ENCODE measurements around the gene PDPK1.

Gene PDPK1

GRCh38 chr16:2501946-2502895, 35.6 kb upstream of the PDPK1 start:
- Histone ChIP-seq H3K9me3 (ENCODE audit: severe bottlenecking) (no peaks in the 10 kb centered on the region), H3K27ac (peak overlapping the region; percentile 66), H3K4me3 (ENCODE audit: low read depth, low read length) (no peak overlapping the region), H3K27me3 (ENCODE audit: insufficient read depth, low read depth, severe bottlenecking) (no peaks in the 10 kb centered on the region), H3K36me3 (peaks cover 34% of the 10 kb centered on the region)
- no peak for DNase-seq
- TF ChIP-seq CTCF (IDR thresholded peaks at IDR 0.05; ENCODE audit: low read depth, low read length) = no peak

- no peaks in the 10 kb centered on the region for H3K9me3 ChIP-seq (ENCODE audit: severe bottlenecking)
- no peak for TF ChIP-seq CTCF (IDR thresholded peaks at IDR 0.05; ENCODE audit: low read depth, low read length)
- peaks cover 5% of the 10 kb centered on the region; the same call in 1 of the 2 replicates for H3K36me3 ChIP-seq
- H3K27ac ChIP-seq = no peak overlapping the region
- DNase-seq = no peak
- no peaks in the 10 kb centered on the region for H3K27me3 ChIP-seq (ENCODE audit: insufficient read depth, low read depth, severe bottlenecking)
- no peak overlapping the region for H3K4me3 ChIP-seq (ENCODE audit: low read depth, low read length)
These were observed 32.1 kb upstream of the PDPK1 start for GRCh38 chr16:2505695-2506094.

GRCh38 chr16:2507052-2507659, 30.7 kb upstream of the PDPK1 start:
- Histone ChIP-seq H3K9me3 (ENCODE audit: severe bottlenecking) (no peaks in the 10 kb centered on the region), H3K4me3 (ENCODE audit: low read depth, low read length) (no peak overlapping the region), H3K27me3 (ENCODE audit: insufficient read depth, low read depth, severe bottlenecking) (no peaks in the 10 kb centered on the region), H3K36me3 (peaks cover 1% of the 10 kb centered on the region; the same call in 1 of the 2 replicates), H3K27ac (no peak overlapping the region)
- no peak for TF ChIP-seq CTCF (IDR thresholded peaks at IDR 0.05; ENCODE audit: low read depth, low read length)
- DNase-seq = no peak

GRCh38 chr16:2507665-2508064, 30.2 kb upstream of the PDPK1 start:
- no peak for TF ChIP-seq CTCF (IDR thresholded peaks at IDR 0.05; ENCODE audit: low read depth, low read length)
- Histone ChIP-seq H3K4me3 (ENCODE audit: low read depth, low read length) (no peak overlapping the region), H3K9me3 (ENCODE audit: severe bottlenecking) (no peaks in the 10 kb centered on the region), H3K27ac (no peak overlapping the region), H3K27me3 (ENCODE audit: insufficient read depth, low read depth, severe bottlenecking) (no peaks in the 10 kb centered on the region), H3K36me3 (no peaks in the 10 kb centered on the region)
- no peak for DNase-seq

- H3K4me3 ChIP-seq (ENCODE audit: low read depth, low read length) = no peak overlapping the region
- DNase-seq = no peak
These were observed 29.0 kb upstream of the PDPK1 start for GRCh38 chr16:2508722-2509400.

More at GRCh38 chr16:2508722-2509400, 29.0 kb upstream of the PDPK1 start:
- H3K36me3 ChIP-seq = no peaks in the 10 kb centered on the region
- H3K27ac ChIP-seq = no peak overlapping the region
- H3K9me3 ChIP-seq (ENCODE audit: severe bottlenecking) = no peaks in the 10 kb centered on the region
- H3K27me3 ChIP-seq (ENCODE audit: insufficient read depth, low read depth, severe bottlenecking) = no peaks in the 10 kb centered on the region
- TF ChIP-seq CTCF (IDR thresholded peaks at IDR 0.05; ENCODE audit: low read depth, low read length) = no peak
